Spleen (tissue), 11 donors: ENCODE results near the gene ARHGAP24. TPM values are rescaled to one million over a fixed set of nuclear protein-coding genes. Genes with fewer than 3 reads are reported as not detected.

Experiments
- DNase-seq: peaks from one replicate; pipeline ENCODE4 v3.0.0-alpha.2; 2020
- H3K27ac ChIP-seq, 8 donors: fragments of 200-600 bp; sonication (generic) in 7 of 8; 1 replicate in 4 of 8; 2 replicates in 4 of 8; pipeline versions ENCODE4 v1.5.0 to v1.8.0; 2016 to 2021; ENCODE audit warnings: inconsistent platforms in 4 of 8, mild to moderate bottlenecking in 4 of 8, moderate library complexity in 1 of 8
- H3K27me3 ChIP-seq, 7 donors: fragments of 200-600 bp; sonication (generic) in 6 of 7; replicated peaks in 1 of 7; 1 replicate in 4 of 7; 2 replicates in 3 of 7; pipeline versions ENCODE4 v1.5.0 to v1.8.0; 2016 to 2021; ENCODE audit warnings: inconsistent platforms in 3 of 7, mild to moderate bottlenecking in 1 of 7
- H3K36me3 ChIP-seq, 6 donors: fragments of 200-600 bp; sonication (generic) in 5 of 6; 1 replicate in 4 of 6; 2 replicates in 2 of 6; pipeline versions ENCODE4 v1.5.0 to v1.8.0; 2016 to 2021; ENCODE audit warnings: inconsistent platforms in 2 of 6
- H3K4me1 ChIP-seq, 6 donors: fragments of 200-600 bp; sonication (generic) in 5 of 6; 1 replicate in 3 of 6; 2 replicates in 3 of 6; pipeline versions ENCODE4 v1.5.0 to v1.8.0; 2016 to 2021; ENCODE audit warnings: inconsistent platforms in 3 of 6
- H3K4me3 ChIP-seq, 8 donors: fragments of 200-600 bp; sonication (generic) in 7 of 8; 1 replicate in 4 of 8; 2 replicates in 4 of 8; pipeline versions ENCODE4 v1.5.0 to v1.8.0; 2016 to 2021; ENCODE audit warnings: inconsistent platforms in 4 of 8, mild to moderate bottlenecking in 4 of 8, moderate library complexity in 2 of 8
- H3K9me3 ChIP-seq, 8 donors: fragments of 200-600 bp; sonication (generic) in 7 of 8; 1 replicate in 4 of 8; 2 replicates in 4 of 8; pipeline versions ENCODE4 v1.5.0 to v1.8.0; 2016 to 2021; ENCODE audit warnings: inconsistent platforms in 4 of 8
- POLR2A ChIP-seq, 3 donors: fragments of 450-650 bp; IDR thresholded peaks; one replicate each; pipeline ENCODE4 v1.5.1; 2017; ENCODE audit warnings: antibody characterized with exemption in 3 of 3, mild to moderate bottlenecking in 1 of 3
- POLR2AphosphoS5 ChIP-seq, 3 donors: sonication (generic); formaldehyde crosslinking; IDR thresholded peaks; one replicate each; pipeline ENCODE4 v1.5.1; 2017; ENCODE audit warnings: antibody characterized with exemption in 3 of 3
- WGBS, 5 donors: extraction: QIAGEN DNeasy Blood & Tissue Kit in 3 of 5; methylation state at CpG; one replicate each; pipeline versions ENCODE4 v1.1.5 to v1.1.7; 2013 to 2018; 5-methylcytosine and 5-hydroxymethylcytosine counted together
- intact Hi-C: fragments of 100-400 bp; cut with DNase I; formaldehyde crosslinking; loops from one replicate; pipeline ENCODE4 v1.15.0; 2023; ENCODE audit warnings: low total_unique reads
- polyA plus RNA-seq, 3 donors: library from polyadenylated mRNA; stranded (reverse); fragments of 200-250 nt; gene quantifications; one replicate each; pipeline ENCODE4 v1.2.1, GENCODE V29; 2013
- total RNA-seq, 7 donors: library from RNA; depleted of rRNA in 3 of 7; stranded (reverse); fragments of >200 nt in 3 of 7; fragmentation: NEBNext Ultra II Directional in 4 of 7; extraction: Animal tissue kit (Norgen Biotek cat#: 25700) in 4 of 7; gene quantifications; one replicate each; pipeline versions ENCODE4 v1.1.0 to v1.2.1, GENCODE V29; 2016 to 2021
- TF ChIP-seq, protein P1 (sequence below), 11 experiments: fragments of 200-600 bp in 7 of 11; fragments of 450-650 bp in 4 of 11; sonication (generic) in 4 of 11; IDR thresholded peaks in 8 of 11; conservative IDR thresholded peaks in 3 of 11; 1 replicate in 7 of 11; 2 replicates in 4 of 11; pipeline versions ENCODE4 v1.4.0 to v1.8.0; 2016 to 2021; ENCODE audit warnings: antibody characterized with exemption in 11 of 11, inconsistent platforms in 4 of 11, mild to moderate bottlenecking in 1 of 11
- donor health status: healthy with polysubstance abuse.
- donor health status: DM: no; HTN: no; CAD: no; lungs with moderate emphysema.
- donor health status: DM: no; HTN: no; CAD: no.
- donor health status: Bipolar disorder and iron deficiency.
- donor health status: healthy.
- donor health status: DM: no; HTN: no; CAD: no.
- donor health status: DM: yes; HTN: yes; CAD: no.

ARHGAP24 gene
- total and polyA plus RNA-seq, 10 donors, result 23.1 to 199 (median 130) TPM

DNA sequence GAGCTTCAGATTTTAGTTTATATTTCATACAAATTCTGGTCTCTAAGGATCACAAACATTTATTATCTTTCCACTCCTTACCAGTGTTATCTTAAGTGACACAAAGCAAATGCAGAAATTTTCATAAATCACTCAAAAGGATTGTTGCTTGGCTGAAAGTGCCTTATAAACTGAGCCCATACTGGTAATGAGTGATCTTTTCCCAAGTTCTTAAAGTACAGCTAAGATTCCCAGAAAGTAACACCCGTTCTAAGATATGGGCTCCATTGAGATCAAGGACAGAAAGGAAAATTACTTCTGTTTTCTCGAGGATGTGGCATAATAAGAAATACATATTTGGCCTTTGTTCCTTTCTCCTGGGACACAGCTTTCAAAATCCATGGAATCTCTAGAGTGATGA, 313.7 kb downstream of the ARHGAP24 start:
- Histone ChIP-seq H3K27ac (peak overlapping the region in 2 of 8 donors; percentile 21 to 31), H3K27me3 (no peaks in the 10 kb centered on the region), H3K4me3 (no peak overlapping the region), H3K4me1 (peaks cover 3 to 49% (median 24%) of the 10 kb centered on the region in 6 donors), H3K36me3 (no peaks in the 10 kb centered on the region), H3K9me3 (no peaks in the 10 kb centered on the region)
- TF ChIP-seq, protein P1, sequence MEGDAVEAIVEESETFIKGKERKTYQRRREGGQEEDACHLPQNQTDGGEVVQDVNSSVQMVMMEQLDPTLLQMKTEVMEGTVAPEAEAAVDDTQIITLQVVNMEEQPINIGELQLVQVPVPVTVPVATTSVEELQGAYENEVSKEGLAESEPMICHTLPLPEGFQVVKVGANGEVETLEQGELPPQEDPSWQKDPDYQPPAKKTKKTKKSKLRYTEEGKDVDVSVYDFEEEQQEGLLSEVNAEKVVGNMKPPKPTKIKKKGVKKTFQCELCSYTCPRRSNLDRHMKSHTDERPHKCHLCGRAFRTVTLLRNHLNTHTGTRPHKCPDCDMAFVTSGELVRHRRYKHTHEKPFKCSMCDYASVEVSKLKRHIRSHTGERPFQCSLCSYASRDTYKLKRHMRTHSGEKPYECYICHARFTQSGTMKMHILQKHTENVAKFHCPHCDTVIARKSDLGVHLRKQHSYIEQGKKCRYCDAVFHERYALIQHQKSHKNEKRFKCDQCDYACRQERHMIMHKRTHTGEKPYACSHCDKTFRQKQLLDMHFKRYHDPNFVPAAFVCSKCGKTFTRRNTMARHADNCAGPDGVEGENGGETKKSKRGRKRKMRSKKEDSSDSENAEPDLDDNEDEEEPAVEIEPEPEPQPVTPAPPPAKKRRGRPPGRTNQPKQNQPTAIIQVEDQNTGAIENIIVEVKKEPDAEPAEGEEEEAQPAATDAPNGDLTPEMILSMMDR (IDR thresholded peaks at IDR 0.05 in 8 of 11, conservative IDR thresholded peaks at IDR 0.05 in 3 of 11), result no peak
- TF ChIP-seq POLR2A (IDR thresholded peaks at IDR 0.05) (no peak), POLR2AphosphoS5 (IDR thresholded peaks at IDR 0.05) (no peak)
- 52 to 81% (median 58%) methylated on average over 2 of the region's 2 CpGs for WGBS, 5 donors
- no peak for DNase-seq
- intact Hi-C loops, result no loop called here

DNA sequence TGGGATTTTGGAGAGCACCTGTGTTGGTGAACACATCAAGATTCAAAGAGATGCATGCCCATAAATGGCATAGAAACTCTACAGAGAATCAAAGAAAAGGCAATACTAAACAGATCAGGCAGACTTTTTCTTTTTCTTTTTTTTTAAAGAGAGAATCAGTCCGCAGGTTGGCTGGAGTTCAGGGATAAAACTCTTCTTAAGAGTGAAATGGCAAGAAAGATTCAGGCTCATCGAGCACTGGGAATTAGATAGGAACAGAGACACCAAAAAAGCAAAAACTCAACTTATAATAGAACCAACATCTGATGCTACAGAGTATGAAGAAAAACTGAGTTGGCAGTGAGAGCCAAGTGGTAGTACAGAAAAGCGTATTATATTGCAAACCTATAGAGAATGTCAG, 314.3 kb downstream of the ARHGAP24 start:
- no peak overlapping the region for H3K4me3 ChIP-seq
- WGBS, 5 donors, result 89 to 94% (median 90%) methylated on average over 3 of the region's 3 CpGs

DNA sequence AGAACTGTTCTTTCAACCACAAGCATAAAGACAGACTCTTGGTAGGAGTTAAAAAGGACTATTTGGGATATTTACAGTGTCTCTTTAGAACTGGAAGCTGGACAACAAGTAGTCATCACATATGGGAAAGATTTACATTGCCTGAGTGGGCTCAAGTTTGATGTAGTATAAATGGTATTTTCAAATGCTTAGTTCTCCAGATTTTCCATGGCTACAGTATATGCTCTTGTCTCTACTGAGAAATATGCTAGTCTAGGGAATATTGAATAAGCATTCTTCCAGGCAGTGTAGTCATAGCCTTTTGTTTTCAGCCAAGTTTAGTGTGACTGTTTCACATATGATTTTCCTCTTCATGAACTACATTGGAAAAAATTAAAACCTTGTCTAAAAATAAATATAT, 315.6 kb downstream of the ARHGAP24 start:
- DNase-seq, result no peak
- no peak overlapping the region for H3K27ac ChIP-seq
- TF ChIP-seq, protein P1 (IDR thresholded peaks at IDR 0.05 in 8 of 11, conservative IDR thresholded peaks at IDR 0.05 in 3 of 11), result no peak
- no peak for TF ChIP-seq POLR2A (IDR thresholded peaks at IDR 0.05)
- no peak for TF ChIP-seq POLR2AphosphoS5 (IDR thresholded peaks at IDR 0.05)
- H3K36me3 ChIP-seq, result no peaks in the 10 kb centered on the region
- no peaks in the 10 kb centered on the region for H3K27me3 ChIP-seq
- H3K9me3 ChIP-seq, result no peaks in the 10 kb centered on the region
- no peak overlapping the region for H3K4me3 ChIP-seq
- H3K4me1 ChIP-seq, result peaks cover 4 to 47% (median 23%) of the 10 kb centered on the region in 6 donors
- intact Hi-C loops, result no loop called here

More for the DNA sequence above, 314.3 kb downstream of the ARHGAP24 start:
- H3K9me3 ChIP-seq, result no peaks in the 10 kb centered on the region
- intact Hi-C loops, result no loop called here
- no peaks in the 10 kb centered on the region for H3K36me3 ChIP-seq
- H3K27ac ChIP-seq, result peak overlapping the region in 2 of 8 donors; percentile 21 to 31
- no peaks in the 10 kb centered on the region for H3K27me3 ChIP-seq
- peaks cover 4 to 48% (median 23%) of the 10 kb centered on the region in 6 donors for H3K4me1 ChIP-seq
- DNase-seq, result no peak
- TF ChIP-seq, protein P1 (IDR thresholded peaks at IDR 0.05 in 8 of 11, conservative IDR thresholded peaks at IDR 0.05 in 3 of 11), result no peak
- TF ChIP-seq POLR2A (IDR thresholded peaks at IDR 0.05), result no peak
- TF ChIP-seq POLR2AphosphoS5 (IDR thresholded peaks at IDR 0.05), result no peak

DNA sequence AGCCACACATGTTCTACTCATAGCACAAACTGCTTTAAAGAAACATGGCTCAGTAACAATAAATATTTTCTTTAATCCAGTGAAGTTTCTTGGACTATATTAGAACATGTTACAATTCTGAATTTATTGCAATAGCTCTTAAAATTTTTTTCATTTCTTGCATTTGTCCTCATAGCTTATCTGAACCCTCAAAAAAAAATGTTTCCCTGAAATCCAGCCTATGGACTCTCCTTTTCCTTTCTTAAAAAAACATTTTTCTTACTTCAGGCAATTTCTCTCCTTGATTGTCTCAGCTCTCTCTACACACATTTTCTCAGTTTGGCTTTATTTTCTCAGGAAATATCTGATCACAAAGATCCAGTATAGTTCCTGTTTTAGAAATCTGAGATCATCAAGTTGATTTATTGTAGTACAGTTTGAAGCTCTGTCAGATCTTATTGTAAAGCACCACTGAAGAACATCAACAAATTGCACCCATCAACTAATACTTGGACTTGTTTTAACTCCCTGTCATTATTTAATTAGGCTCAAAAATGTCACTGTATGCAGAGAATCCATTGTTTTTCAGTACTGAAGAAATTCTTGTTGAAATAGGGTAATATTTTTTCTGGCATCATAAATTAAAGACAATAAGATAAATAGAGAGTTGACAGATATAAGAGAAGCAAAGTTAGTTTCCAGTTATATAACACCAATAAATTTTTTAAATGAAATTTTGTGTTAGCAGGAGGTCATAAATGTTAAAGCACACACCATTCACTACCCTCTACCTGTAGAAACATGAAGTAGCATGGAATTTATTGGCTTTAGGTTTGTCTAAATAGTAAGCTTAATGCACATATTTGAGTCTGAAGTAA, 317.7 kb downstream of the ARHGAP24 start:
- Histone ChIP-seq H3K36me3 (no peaks in the 10 kb centered on the region), H3K4me3 (no peak overlapping the region), H3K27ac (peak overlapping the region in 3 of 8 donors; percentile 34 to 40 (median 37)), H3K27me3 (no peaks in the 10 kb centered on the region), H3K9me3 (no peaks in the 10 kb centered on the region), H3K4me1 (peaks cover 4 to 55% (median 19%) of the 10 kb centered on the region in 6 donors)
- intact Hi-C loops, result no loop called here
- no peak for DNase-seq
- no peak for TF ChIP-seq POLR2A (IDR thresholded peaks at IDR 0.05)
- no peak for TF ChIP-seq POLR2AphosphoS5 (IDR thresholded peaks at IDR 0.05)
- TF ChIP-seq, protein P1 (IDR thresholded peaks at IDR 0.05 in 8 of 11, conservative IDR thresholded peaks at IDR 0.05 in 3 of 11), result no peak
